Mammary epithelial cell (primary cell): ENCODE results near the gene CLTRN.

ENCODE experiments used
- CTCF ChIP-seq, 2 donors: IDR thresholded peaks in 1 of 2; conservative IDR thresholded peaks in 1 of 2; 2 replicates each; pipeline ENCODE4 v1.5.1; 2011 to 2012; ENCODE audit warnings: inconsistent platforms in 2 of 2, low read length in 2 of 2, mild to moderate bottlenecking in 2 of 2, control low read depth in 1 of 2, low read depth in 1 of 2; ENCODE audit not compliant: insufficient read depth in 1 of 2; ENCODE audit errors: extremely low read depth in 1 of 2
- EZH2 ChIP-seq: IDR thresholded peaks from 2 replicates; pipeline ENCODE4 v1.6.1; 2012; ENCODE audit warnings: low read length, inconsistent platforms, borderline replicate concordance

GRCh38 chrX:15683193-15683592, 18.6 kb upstream of the CLTRN start:
- no peak for TF ChIP-seq CTCF (conservative IDR thresholded peaks at IDR 0.05 in 1 of 2, IDR thresholded peaks at IDR 0.05 in 1 of 2; ENCODE audit: extremely low read depth in 1 of 2, insufficient read depth in 1 of 2, low read depth in 1 of 2, low read length in 2 of 2)
- TF ChIP-seq EZH2, result no peak
